ENCODE data around the gene TMEM30A. TPM values are rescaled to one million over a fixed set of nuclear protein-coding genes. Genes with fewer than 3 reads are reported as not detected.

TMEM30A gene
- total and polyA plus RNA-seq, 12 donors, result 33.7 to 134 (median 71.0) TPM

DNA sequence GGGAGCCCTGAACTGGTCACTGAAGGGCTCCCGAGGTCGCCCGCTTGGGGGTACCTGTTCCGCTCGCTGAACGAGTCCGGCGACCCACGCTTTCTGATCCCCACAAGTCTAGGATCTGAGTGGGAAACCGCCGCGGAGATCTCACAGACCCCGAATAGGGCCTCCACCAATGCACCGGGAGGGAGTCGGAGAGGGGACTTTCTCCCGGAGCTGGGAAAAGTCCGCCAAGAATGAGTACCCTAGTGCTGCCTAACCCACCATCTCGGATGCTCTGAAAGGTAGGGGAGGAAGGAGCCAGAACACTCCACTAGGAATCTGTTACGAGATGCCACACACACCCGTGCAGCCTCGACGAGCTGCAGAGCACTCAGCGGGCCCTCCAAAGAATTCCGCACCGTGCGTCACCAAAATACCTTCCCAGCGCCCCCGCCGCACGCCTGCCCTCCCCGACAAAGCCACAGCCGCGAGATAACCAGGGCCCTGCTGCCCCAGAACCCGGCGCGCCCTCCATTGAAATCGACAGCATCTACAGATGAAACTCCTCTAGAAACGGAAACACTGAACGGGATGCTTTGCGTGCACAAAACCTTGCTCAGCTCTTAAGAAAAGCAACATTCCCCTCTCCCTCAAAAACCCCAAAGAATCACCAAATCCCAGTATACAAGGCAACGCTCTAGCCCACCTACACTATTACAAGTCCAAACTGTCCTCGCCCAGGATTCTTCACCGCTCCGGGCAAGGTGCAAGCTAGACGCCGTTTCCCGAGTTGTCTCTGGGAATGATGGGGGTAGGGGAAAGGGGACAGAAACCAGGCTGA lies 79.4 kb downstream of the TMEM30A start:
- 0 to 4% (median 2%) methylated on average over 4 to 47 of the region's 47 CpGs for WGBS, 4 donors
- peaks cover 47% of the 10 kb centered on the region for H3K27me3 ChIP-seq
- H3K4me3 ChIP-seq, result peak overlapping the region in 2 of 4 donors; percentile 7 to 61
- H3K27ac ChIP-seq, result peak overlapping the region in 4 of 5 donors; percentile 13 to 74 (median 54)
- peaks cover 6 to 23% of the 10 kb centered on the region in 2 donors for H3K4me1 ChIP-seq (replicated peaks in 1 of 2)
- H3K9me3 ChIP-seq (replicated peaks in 1 of 3), result no peaks in the 10 kb centered on the region
- intact Hi-C loops (cut with DNase I), result loop anchor here (5.0 to 10.0 kb wide), 3 partner anchors 450 to 1463 kb away; no protein-coding TSS in a partner anchor
- H3K36me3 ChIP-seq (replicated peaks in 1 of 2), result no peaks in the 10 kb centered on the region
- no peak for TF ChIP-seq POLR2A (IDR thresholded peaks at IDR 0.05)
- TF ChIP-seq, protein P1, sequence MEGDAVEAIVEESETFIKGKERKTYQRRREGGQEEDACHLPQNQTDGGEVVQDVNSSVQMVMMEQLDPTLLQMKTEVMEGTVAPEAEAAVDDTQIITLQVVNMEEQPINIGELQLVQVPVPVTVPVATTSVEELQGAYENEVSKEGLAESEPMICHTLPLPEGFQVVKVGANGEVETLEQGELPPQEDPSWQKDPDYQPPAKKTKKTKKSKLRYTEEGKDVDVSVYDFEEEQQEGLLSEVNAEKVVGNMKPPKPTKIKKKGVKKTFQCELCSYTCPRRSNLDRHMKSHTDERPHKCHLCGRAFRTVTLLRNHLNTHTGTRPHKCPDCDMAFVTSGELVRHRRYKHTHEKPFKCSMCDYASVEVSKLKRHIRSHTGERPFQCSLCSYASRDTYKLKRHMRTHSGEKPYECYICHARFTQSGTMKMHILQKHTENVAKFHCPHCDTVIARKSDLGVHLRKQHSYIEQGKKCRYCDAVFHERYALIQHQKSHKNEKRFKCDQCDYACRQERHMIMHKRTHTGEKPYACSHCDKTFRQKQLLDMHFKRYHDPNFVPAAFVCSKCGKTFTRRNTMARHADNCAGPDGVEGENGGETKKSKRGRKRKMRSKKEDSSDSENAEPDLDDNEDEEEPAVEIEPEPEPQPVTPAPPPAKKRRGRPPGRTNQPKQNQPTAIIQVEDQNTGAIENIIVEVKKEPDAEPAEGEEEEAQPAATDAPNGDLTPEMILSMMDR (IDR thresholded peaks at IDR 0.05), result no peak
- DNase-seq, result no peak

DNA sequence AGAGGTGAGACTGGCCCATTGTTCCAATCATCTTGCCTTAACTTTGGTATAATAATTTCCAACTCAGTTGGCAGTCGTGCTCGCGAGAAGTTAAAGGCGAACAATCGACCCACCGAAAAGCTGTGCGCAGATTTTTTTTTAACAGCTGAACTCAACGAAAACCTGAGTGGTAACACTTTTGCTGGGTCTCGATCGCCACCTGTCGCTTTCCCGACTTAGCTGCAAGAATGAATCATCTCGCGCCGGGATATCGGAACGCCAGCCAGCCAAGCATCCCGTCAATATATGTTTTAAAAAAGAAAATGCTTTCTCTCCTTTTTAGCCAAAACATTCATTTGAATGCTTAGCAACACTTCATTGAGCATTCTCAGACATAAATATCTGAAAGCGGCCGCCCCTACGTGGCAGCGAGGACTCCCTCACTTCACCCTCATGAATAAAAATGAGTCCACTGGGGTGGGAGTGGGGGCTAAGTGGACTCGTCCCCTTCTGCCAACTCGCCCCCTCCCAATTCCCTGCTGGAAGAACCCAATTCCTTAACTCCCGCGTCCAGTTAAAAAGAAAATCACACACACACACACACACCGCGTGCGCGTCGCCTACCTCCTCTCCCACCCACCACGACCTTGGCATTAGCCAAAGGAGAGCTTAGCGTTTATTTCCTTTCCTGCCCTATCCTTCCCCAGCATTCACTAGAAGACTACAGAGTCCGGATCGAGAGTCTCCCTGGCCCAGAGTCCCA lies 80.2 kb downstream of the TMEM30A start:
- no peak for TF ChIP-seq POLR2A (IDR thresholded peaks at IDR 0.05)
- TF ChIP-seq, protein P1 (IDR thresholded peaks at IDR 0.05), result peak; percentile 32 to 81 (median 66)
- Histone ChIP-seq H3K4me1 (replicated peaks in 1 of 2) (peaks cover 6 to 23% of the 10 kb centered on the region in 2 donors), H3K9me3 (replicated peaks in 1 of 3) (no peaks in the 10 kb centered on the region), H3K27ac (peak overlapping the region in 4 of 5 donors; percentile 13 to 74 (median 54)), H3K36me3 (replicated peaks in 1 of 2) (no peaks in the 10 kb centered on the region), H3K4me3 (peak overlapping the region in 1 of 4 donors; percentile 61), H3K27me3 (peaks cover 47% of the 10 kb centered on the region)
- intact Hi-C loops (cut with DNase I), result loop anchor here (10.0 kb wide), 2 partner anchors 450 to 1110 kb away; no protein-coding TSS in a partner anchor
- WGBS, 4 donors, result 1 to 2% (median 2%) methylated on average over 32 to 35 of the region's 35 CpGs
- DNase-seq, result peak; percentile 57 to 84 (median 73)

DNA sequence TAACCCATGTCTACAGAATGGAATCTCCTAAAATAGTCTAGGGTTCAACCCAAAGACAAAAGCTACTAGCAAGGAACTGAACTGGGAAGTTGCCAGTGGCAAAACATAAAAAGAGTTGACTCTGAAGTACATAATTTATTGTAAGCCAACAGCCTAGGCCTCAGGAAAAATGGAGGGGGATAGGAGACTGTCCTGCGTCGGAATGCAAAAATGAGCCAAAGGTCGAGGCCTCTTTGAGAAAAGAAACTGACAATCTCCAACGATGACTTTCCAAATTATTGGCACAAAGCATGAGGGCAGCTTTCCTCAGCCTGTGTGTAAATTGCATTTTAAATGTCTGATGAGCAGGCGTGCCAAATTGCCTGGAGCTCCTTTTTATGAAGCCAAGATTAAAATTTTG lies 80.9 kb downstream of the TMEM30A start:
- WGBS, 4 donors, result 10 to 30% (median 12%) methylated on average over 5 of the region's 5 CpGs
- peaks cover 47% of the 10 kb centered on the region for H3K27me3 ChIP-seq
- intact Hi-C loops (cut with DNase I), result loop anchor here (10.0 kb wide), 2 partner anchors 449 to 1109 kb away; no protein-coding TSS in a partner anchor
- H3K27ac ChIP-seq, result peak overlapping the region in 2 of 5 donors; percentile 6 to 59
- peaks cover 5 to 21% of the 10 kb centered on the region in 2 donors for H3K4me1 ChIP-seq (replicated peaks in 1 of 2)
- H3K9me3 ChIP-seq (replicated peaks in 1 of 3), result no peaks in the 10 kb centered on the region
- no peaks in the 10 kb centered on the region for H3K36me3 ChIP-seq (replicated peaks in 1 of 2)
- peak overlapping the region in 1 of 4 donors; percentile 61 for H3K4me3 ChIP-seq
- peak in 2 of 7 donors; percentile 5 to 54 for DNase-seq
- TF ChIP-seq, protein P1 (IDR thresholded peaks at IDR 0.05), result no peak
- TF ChIP-seq POLR2A (IDR thresholded peaks at IDR 0.05), result no peak

Other genes starting within 250 kb of the TMEM30A start
- gene COL12A1, start 78.7 kb downstream of the TMEM30A start, total RNA-seq, result 100 to 1,000 TPM in 1 of 9 donors, 10 to 100 TPM in 8; 17.0 to 106 (median 66.6) TPM
- gene COL12A1, start 78.7 kb downstream of the TMEM30A start, polyA plus RNA-seq, result 10 to 100 TPM; 13.0 to 23.6 (median 21.6) TPM
- gene COX7A2, start 41.0 kb downstream of the TMEM30A start, total RNA-seq, result 100 to 1,000 TPM; 150 to 675 (median 343) TPM
- 100 to 1,000 TPM; 304 to 542 (median 329) TPM for gene COX7A2, start 41.0 kb downstream of the TMEM30A start, polyA plus RNA-seq
- gene FILIP1, start 209.0 kb upstream of the TMEM30A start, total RNA-seq, result 1 to 10 TPM; 1.5 to 8.0 (median 2.7) TPM
- gene FILIP1, start 209.0 kb upstream of the TMEM30A start, polyA plus RNA-seq, result 1 to 10 TPM in 2 of 3 donors, under 1 TPM in 1; 0.94 to 2.5 (median 1.9) TPM